ENCODE results near the gene MIPEP.

MIPEP gene

GRCh38 chr13:23690668-23691067 lies 198.5 kb downstream of the MIPEP start:
- no peak overlapping the region for H3K27ac ChIP-seq
- H3K36me3 ChIP-seq (replicated peaks) = no peaks in the 10 kb centered on the region
- in situ Hi-C loops (cut with HindIII; ENCODE audit: low pct_ligation_motif_present, low sequenced_read_pairs) = no loop called here
- no peak for TF ChIP-seq CTCF (IDR thresholded peaks at IDR 0.05; ENCODE audit: low read depth, low read length, missing control alignments)
- no peak overlapping the region for H3K4me3 ChIP-seq (ENCODE audit: low read depth, low read length)
- no peaks in the 10 kb centered on the region for H3K27me3 ChIP-seq (replicated peaks)
- no peak for DNase-seq

- in situ Hi-C loops (cut with HindIII; ENCODE audit: low pct_ligation_motif_present, low sequenced_read_pairs) = no loop called here
- DNase-seq = no peak
- no peak for TF ChIP-seq CTCF (IDR thresholded peaks at IDR 0.05; ENCODE audit: low read depth, low read length, missing control alignments)
- H3K36me3 ChIP-seq (replicated peaks) = no peaks in the 10 kb centered on the region
- no peak overlapping the region for H3K27ac ChIP-seq
- H3K27me3 ChIP-seq (replicated peaks) = no peaks in the 10 kb centered on the region
- no peak overlapping the region for H3K4me3 ChIP-seq (ENCODE audit: low read depth, low read length)
Observed at GRCh38 chr13:23688336-23688735, 200.9 kb downstream of the MIPEP start.

- no peak overlapping the region for H3K4me3 ChIP-seq (ENCODE audit: low read depth, low read length)
- H3K27me3 ChIP-seq (replicated peaks) = no peaks in the 10 kb centered on the region
- no peak for TF ChIP-seq CTCF (IDR thresholded peaks at IDR 0.05; ENCODE audit: low read depth, low read length, missing control alignments)
- in situ Hi-C loops (cut with HindIII; ENCODE audit: low pct_ligation_motif_present, low sequenced_read_pairs) = no loop called here
- DNase-seq = no peak
- no peaks in the 10 kb centered on the region for H3K36me3 ChIP-seq (replicated peaks)
- no peak overlapping the region for H3K27ac ChIP-seq
Observed at GRCh38 chr13:23687614-23688013, 201.6 kb downstream of the MIPEP start.

- in situ Hi-C loops (cut with HindIII; ENCODE audit: low pct_ligation_motif_present, low sequenced_read_pairs) = no loop called here
- no peak for DNase-seq
- Histone ChIP-seq H3K27ac (no peak overlapping the region), H3K36me3 (replicated peaks) (no peaks in the 10 kb centered on the region), H3K4me3 (ENCODE audit: low read depth, low read length) (no peak overlapping the region), H3K27me3 (replicated peaks) (no peaks in the 10 kb centered on the region)
- TF ChIP-seq CTCF (IDR thresholded peaks at IDR 0.05; ENCODE audit: low read depth, low read length, missing control alignments) = no peak
Observed at GRCh38 chr13:23686948-23687347, 202.3 kb downstream of the MIPEP start.

- no peaks in the 10 kb centered on the region for H3K36me3 ChIP-seq (replicated peaks)
- H3K27me3 ChIP-seq (replicated peaks) = no peaks in the 10 kb centered on the region
- no peak for TF ChIP-seq CTCF (IDR thresholded peaks at IDR 0.05; ENCODE audit: low read depth, low read length, missing control alignments)
- in situ Hi-C loops (cut with HindIII; ENCODE audit: low pct_ligation_motif_present, low sequenced_read_pairs) = no loop called here
- no peak overlapping the region for H3K4me3 ChIP-seq (ENCODE audit: low read depth, low read length)
- DNase-seq = no peak
- H3K27ac ChIP-seq = no peak overlapping the region
Observed at GRCh38 chr13:23685416-23685815, 203.8 kb downstream of the MIPEP start.

- Histone ChIP-seq H3K4me3 (ENCODE audit: low read depth, low read length) (no peak overlapping the region), H3K36me3 (replicated peaks) (no peaks in the 10 kb centered on the region), H3K27ac (no peak overlapping the region), H3K27me3 (replicated peaks) (no peaks in the 10 kb centered on the region)
- in situ Hi-C loops (cut with HindIII; ENCODE audit: low pct_ligation_motif_present, low sequenced_read_pairs) = no loop called here
- no peak for DNase-seq
- no peak for TF ChIP-seq CTCF (IDR thresholded peaks at IDR 0.05; ENCODE audit: low read depth, low read length, missing control alignments)
Observed at GRCh38 chr13:23684647-23685046, 204.6 kb downstream of the MIPEP start.

Data from brain microvascular endothelial cell (primary cell).